Fibroblast of lung (primary cell): ENCODE data around the gene CACNA1F.

Experiments used
- CTCF ChIP-seq, 2 donors: IDR thresholded peaks in 1 of 2; conservative IDR thresholded peaks in 1 of 2; 1 replicate in 1 of 2; 2 replicates in 1 of 2; pipeline ENCODE4 v1.5.1; 2011 to 2012; ENCODE audit warnings: low read length in 2 of 2, control low read depth in 1 of 2, inconsistent platforms in 1 of 2, low read depth in 1 of 2, mild to moderate bottlenecking in 1 of 2
- EZH2 ChIP-seq: IDR thresholded peaks from 2 replicates; pipeline ENCODE4 v1.5.1; 2012; ENCODE audit warnings: low read length, control low read depth, mild to moderate bottlenecking; ENCODE audit errors: missing control alignments

- no peak for TF ChIP-seq CTCF (conservative IDR thresholded peaks at IDR 0.05 in 1 of 2, IDR thresholded peaks at IDR 0.05 in 1 of 2; ENCODE audit: low read depth in 1 of 2, low read length in 2 of 2)
- TF ChIP-seq EZH2, result no peak
These were observed 11.3 kb downstream of the CACNA1F start for GRCh38 chrX:49221868-49222267.
